HG03558 (cell line): ENCODE results near the gene CGNL1.
A peak's percentile ranks its signal among the peaks of the same experiment; 100 is the strongest.

ENCODE experiments used
- ATAC-seq: cut with Tn5 transposase; IDR thresholded peaks from one replicate; pipeline ENCODE4 v1.9.1; 2021; ENCODE audit warnings: moderate number of reproducible peaks; ENCODE audit not compliant: unreplicated experiment; ENCODE audit errors: extremely low read depth

The CGNL1 gene

DNA sequence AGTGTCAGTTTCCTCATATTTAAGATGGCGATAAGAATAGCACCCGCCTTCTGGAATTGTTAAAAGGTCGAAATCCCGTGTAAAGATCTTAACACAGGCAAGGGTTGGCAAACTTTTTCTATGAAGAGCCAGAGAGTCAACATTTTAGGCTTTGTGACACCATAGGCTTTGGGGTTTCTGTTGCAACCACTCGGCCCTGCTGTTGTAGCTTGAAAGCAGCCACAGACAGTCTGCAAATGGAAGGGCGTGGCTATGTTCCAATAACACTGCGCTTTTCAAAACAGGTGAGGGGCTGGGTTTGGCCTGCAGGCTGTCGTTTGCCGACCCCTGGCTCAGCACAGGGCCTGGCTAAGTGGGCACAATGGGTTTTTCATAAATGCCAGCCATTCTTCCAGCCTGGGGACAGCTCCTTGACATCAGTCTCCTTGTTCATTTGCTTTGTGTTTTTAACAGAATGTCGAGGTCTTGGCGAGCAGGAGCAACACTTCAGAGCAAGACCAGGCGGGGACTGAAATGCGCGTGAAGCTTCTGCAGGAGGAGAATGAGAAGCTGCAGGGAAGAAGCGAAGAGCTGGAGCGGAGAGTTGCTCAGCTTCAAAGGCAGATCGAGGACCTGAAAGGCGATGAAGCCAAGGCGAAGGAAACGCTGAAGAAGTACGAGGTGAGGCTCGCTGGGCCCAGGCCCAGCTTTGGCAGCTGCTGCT, 140.2 kb downstream of the CGNL1 start:
- ATAC-seq, result no peak

- no peak for ATAC-seq
These were observed 140.8 kb downstream of the CGNL1 start for GRCh38 chr15:57517030-57517671.

GRCh38 chr15:57518779-57519405, 142.6 kb downstream of the CGNL1 start:
- no peak for ATAC-seq

- no peak for ATAC-seq
These were observed 143.5 kb downstream of the CGNL1 start for GRCh38 chr15:57519806-57520205.

GRCh38 chr15:57521503-57521902, 145.2 kb downstream of the CGNL1 start:
- ATAC-seq, result no peak

GRCh38 chr15:57522148-57522547, 145.8 kb downstream of the CGNL1 start:
- ATAC-seq, result no peak

GRCh38 chr15:57525581-57525980, 149.3 kb downstream of the CGNL1 start:
- no peak for ATAC-seq

DNA sequence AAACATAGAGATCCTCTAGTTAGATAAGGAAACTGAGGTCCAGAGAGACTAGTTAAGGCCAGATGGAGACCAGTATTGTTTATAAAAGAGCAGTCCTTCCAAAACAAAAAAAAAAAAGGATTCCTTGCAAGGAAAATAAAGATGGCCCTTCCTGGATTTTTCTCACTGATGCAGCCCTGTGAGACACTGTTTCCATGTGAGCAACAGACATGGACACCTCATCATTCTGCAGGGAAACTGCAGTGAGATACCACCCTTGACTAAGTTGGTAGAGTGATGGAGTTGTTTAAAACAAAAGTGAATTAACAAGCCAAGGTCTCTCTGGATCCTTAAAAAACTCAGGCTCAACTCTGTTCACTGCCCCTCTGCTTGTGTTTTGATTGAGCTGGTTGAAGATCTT, 149.8 kb downstream of the CGNL1 start:
- no peak for ATAC-seq

DNA sequence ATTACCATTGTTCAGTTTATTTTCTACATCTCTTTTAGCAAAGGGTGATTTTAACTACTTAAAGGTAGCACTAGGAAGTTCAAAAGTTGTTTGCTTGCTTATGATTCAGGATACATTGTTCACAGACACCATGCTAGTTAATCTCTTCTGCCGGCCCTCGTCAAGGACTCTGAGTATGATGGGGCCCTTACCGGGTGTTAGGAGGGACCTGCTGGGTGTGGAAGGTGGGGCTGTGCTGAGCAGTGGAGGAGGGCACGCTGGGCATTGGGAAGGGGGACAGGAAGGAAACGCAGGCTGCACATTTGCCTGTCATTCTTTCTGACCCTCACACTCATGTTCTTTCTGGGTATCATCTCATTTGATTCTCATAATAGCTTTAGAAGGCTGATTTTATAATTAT, 150.3 kb downstream of the CGNL1 start:
- no peak for ATAC-seq

DNA sequence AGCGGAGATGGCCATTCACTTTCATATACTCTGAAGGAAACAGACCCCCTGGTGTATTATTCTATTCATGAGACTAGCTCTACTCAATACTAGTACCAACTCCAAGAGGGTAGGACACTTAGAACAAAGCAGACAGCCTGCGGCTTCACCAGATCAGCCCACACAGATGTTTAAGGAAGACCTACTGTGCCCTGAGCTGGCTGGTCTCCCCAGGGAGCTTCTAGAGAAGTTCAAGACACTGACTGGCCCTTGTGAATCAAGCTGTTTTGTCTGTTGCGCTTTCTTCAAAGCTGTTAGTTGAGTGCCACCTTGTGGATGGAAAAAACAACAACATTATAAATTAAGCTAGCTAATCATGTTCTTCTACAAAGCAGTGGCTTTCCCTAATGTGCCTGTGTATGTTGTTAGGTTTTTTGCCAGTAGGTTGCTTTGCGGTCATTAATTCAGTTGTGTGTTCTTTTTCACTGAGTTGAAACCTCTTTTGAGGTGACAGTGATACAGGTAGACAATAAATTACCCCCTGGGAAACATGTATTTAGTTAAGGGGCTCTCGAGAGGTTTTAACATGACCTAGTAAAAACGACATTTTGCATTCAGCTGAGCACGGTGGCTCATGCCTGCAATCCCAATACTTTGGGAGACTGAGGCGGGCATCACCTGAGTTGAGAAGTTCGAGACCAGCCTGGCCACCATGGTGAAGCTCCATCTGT, 151.2 kb downstream of the CGNL1 start:
- ATAC-seq, result no peak

GRCh38 chr15:57528940-57529565, 152.7 kb downstream of the CGNL1 start:
- no peak for ATAC-seq

GRCh38 chr15:57529748-57530147, 153.4 kb downstream of the CGNL1 start:
- ATAC-seq, result no peak

DNA sequence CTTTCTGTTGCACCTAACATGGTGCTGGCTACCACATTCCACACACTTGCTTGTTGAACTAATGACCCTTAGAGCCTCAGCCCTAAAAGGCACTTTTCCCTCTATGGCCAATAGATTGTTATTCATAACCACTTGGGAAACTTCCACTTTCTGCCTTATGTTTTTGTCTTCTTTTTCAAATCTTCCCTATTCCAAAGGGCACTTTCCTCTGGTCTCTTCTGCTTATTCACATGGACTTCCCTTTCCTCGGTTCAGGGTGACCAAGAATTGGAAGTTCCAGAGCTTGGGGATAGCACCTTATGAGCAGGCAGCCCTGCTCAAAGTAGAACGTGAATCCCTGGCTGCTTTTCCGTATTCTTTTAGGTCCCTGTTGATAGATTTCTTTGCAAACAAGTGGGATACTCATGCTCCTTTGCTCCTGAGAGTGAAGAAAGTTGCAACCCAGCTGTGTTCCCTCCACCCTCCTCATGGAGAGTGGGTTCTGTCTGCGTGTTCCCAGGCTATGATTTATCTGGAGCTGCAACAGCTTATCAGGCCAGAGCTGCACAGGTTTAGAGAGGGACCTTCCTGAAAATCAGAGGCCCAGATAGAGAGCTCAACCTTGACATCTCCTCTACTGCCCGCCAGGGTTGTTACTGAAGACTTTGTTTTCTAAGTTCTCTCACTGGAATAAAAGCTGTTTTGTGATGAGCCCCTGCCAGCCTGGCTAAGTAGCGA, 156.6 kb downstream of the CGNL1 start:
- ATAC-seq, result no peak

DNA sequence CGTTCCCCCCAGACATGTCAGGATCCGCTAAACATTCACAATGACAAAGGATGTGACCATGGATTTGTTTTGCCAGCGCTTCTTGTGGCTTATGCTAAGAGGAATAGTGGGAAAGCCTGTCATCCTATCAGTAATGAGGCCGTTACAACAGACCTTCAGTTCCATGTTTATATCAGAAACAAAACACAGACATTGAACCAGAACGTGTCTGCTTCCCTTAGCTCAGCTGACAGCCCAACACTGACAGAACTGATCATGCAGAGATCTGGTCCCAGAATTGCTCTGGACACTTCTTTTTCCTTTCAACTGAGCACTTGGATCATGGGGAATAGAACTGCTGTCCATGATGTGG, 157.1 kb downstream of the CGNL1 start:
- ATAC-seq, result no peak

- no peak for ATAC-seq
These were observed 158.0 kb downstream of the CGNL1 start for GRCh38 chr15:57534281-57534680.

GRCh38 chr15:57537072-57537471, 160.8 kb downstream of the CGNL1 start:
- ATAC-seq, result no peak

DNA sequence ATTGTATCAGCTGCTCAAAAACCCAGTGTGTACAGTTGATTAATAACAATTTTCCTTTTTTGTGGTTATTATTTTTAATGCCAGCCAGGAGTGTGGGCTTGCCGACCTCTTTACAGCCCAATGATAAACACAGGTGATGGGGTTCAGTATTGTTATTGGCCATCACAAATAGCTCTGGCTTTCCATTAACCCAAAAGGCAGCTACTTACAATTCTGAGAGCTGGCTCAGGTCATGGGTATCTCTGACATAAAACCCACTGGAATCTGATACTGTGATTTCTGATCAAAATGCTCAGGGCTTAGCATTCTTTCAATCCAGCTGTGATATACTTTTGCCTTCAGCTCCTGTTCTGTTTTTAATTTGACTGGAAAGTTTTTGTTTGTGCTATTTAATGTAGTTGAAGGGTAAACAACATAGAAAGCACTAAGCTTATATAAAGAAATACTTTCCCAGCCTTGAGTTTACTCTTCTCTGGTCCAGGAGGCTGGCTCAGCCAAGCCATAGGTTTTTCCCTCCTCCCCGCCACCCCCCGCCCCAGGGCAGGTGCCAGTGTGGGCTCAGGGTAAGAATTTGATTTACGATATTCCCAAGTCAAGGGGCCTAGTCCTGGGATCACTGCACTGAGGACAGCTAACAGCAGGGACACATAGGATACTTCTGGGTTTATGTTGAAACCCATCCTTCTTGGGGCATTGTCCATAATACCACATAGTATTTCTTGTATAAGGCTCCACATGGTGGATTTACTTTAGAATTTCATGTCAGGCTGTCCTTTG, 161.4 kb downstream of the CGNL1 start:
- ATAC-seq, result no peak

DNA sequence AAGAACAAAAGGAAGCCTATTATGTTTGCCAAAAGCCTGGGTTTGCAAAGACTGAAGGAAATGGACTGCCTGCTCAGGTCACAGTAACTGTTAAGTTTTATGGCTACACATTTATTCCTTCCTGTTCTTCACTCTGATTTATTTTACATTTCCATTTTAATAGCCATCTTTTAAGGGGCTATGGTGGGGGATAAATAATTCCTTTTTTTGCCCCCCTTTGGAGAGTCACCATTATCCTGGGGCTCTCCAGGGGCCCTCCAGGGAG, 161.9 kb downstream of the CGNL1 start:
- no peak for ATAC-seq

DNA sequence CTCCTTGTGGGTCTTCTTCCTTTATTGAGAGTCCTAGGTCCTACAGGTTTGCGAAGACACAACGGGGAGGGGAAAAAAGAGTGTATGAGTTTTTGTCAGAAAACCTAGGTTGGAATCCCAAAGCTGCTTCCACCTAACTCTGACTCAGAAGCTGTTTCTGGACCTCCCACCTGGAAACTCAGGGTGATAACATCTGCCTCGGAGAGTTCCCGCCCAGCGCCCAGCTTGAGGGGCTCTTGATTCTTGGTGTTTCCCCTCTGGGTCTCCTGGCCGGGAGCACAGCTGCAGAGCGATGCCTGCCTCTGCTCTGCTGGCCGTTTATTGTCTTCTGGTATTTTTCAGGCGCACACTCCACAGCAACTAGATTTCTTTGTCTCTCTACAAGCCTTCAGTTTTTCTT, 162.5 kb downstream of the CGNL1 start:
- no peak for ATAC-seq

- peak; percentile 6 for ATAC-seq
These were observed 163.9 kb downstream of the CGNL1 start for GRCh38 chr15:57540211-57540610.
